Tibial artery (tissue), 4 donors: ENCODE data around the gene PDE7B.

Source experiments
- DNase-seq, 2 donors: peaks; one replicate each; pipeline ENCODE4 v3.0.0-alpha.2; 2019
- H3K27ac ChIP-seq, 2 donors: fragments of 200-600 bp; sonication (generic) in 1 of 2; 1 replicate in 1 of 2; 2 replicates in 1 of 2; pipeline ENCODE4 v1.5.1; 2018 to 2019; ENCODE audit warnings: mild to moderate bottlenecking in 1 of 2
- H3K27me3 ChIP-seq, 2 donors: fragments of 200-600 bp; sonication (generic) in 1 of 2; one replicate each; pipeline versions ENCODE4 v1.5.1 to v1.6.0; 2016 to 2019
- H3K36me3 ChIP-seq, 3 donors: fragments of 200-600 bp; sonication (generic) in 2 of 3; one replicate each; pipeline ENCODE4 v1.5.1; 2016 to 2019; ENCODE audit warnings: mild to moderate bottlenecking in 2 of 3
- H3K4me1 ChIP-seq, 4 donors: fragments of 200-600 bp; sonication (generic) in 2 of 4; 1 replicate in 3 of 4; 2 replicates in 1 of 4; pipeline ENCODE4 v1.5.1; 2016 to 2019
- H3K4me3 ChIP-seq, 2 donors: fragments of 200-600 bp; sonication (generic) in 1 of 2; 1 replicate in 1 of 2; 2 replicates in 1 of 2; pipeline ENCODE4 v1.5.1; 2018 to 2019; ENCODE audit warnings: mild to moderate bottlenecking in 2 of 2
- H3K9me3 ChIP-seq, 3 donors: fragments of 200-600 bp; sonication (generic) in 1 of 3; one replicate each; pipeline ENCODE4 v1.5.1; 2016 to 2019
- CTCF ChIP-seq, 2 experiments: fragments of 200-600 bp in 1 of 2; fragments of 450-650 bp in 1 of 2; IDR thresholded peaks; one replicate each; pipeline ENCODE4 v1.5.1; 2017 to 2019; ENCODE audit warnings: antibody characterized with exemption in 2 of 2, mild to moderate bottlenecking in 1 of 2, moderate library complexity in 1 of 2
- intact Hi-C: fragments of 100-400 bp; cut with DNase I; formaldehyde crosslinking; loops from one replicate; pipeline ENCODE4 v1.15.0; 2023; ENCODE audit warnings: low total_unique reads

Gene PDE7B

GRCh38 chr6:135935941-135936601 is 84.6 kb downstream of the PDE7B start:
- H3K9me3 ChIP-seq = no peaks in the 10 kb centered on the region
- H3K27ac ChIP-seq = peak overlapping the region; percentile 58 to 75
- intact Hi-C loops = no loop called here

GRCh38 chr6:135936606-135937005 is 85.1 kb downstream of the PDE7B start:
- Histone ChIP-seq H3K4me1 (peaks cover 0 to 46% (median 15%) of the 10 kb centered on the region in 4 donors), H3K9me3 (no peaks in the 10 kb centered on the region), H3K36me3 (no peaks in the 10 kb centered on the region), H3K4me3 (no peak overlapping the region), H3K27ac (peak overlapping the region; percentile 58 to 75), H3K27me3 (no peaks in the 10 kb centered on the region)
- DNase-seq = no peak
- TF ChIP-seq CTCF (IDR thresholded peaks at IDR 0.05) = no peak
- intact Hi-C loops = no loop called here

More at GRCh38 chr6:135935941-135936601, 84.6 kb downstream of the PDE7B start:
- Histone ChIP-seq H3K27me3 (no peaks in the 10 kb centered on the region), H3K36me3 (no peaks in the 10 kb centered on the region), H3K4me1 (peaks cover 0 to 46% (median 15%) of the 10 kb centered on the region in 4 donors), H3K4me3 (no peak overlapping the region)
- no peak for TF ChIP-seq CTCF (IDR thresholded peaks at IDR 0.05)
- DNase-seq = peak in 1 of 2 donors; percentile 27

- peaks cover 0 to 46% (median 15%) of the 10 kb centered on the region in 4 donors for H3K4me1 ChIP-seq
- H3K4me3 ChIP-seq = no peak overlapping the region
- no peaks in the 10 kb centered on the region for H3K9me3 ChIP-seq
- no peak for TF ChIP-seq CTCF (IDR thresholded peaks at IDR 0.05)
- DNase-seq = no peak
- no peaks in the 10 kb centered on the region for H3K27me3 ChIP-seq
- no peaks in the 10 kb centered on the region for H3K36me3 ChIP-seq
- H3K27ac ChIP-seq = peak overlapping the region; percentile 58 to 75
- intact Hi-C loops = no loop called here
These were observed 85.6 kb downstream of the PDE7B start for GRCh38 chr6:135937106-135937505.

- Histone ChIP-seq H3K27ac (peak overlapping the region; percentile 75 to 82), H3K27me3 (no peaks in the 10 kb centered on the region), H3K4me3 (peak overlapping the region; percentile 22 to 33), H3K4me1 (peaks cover 0 to 46% (median 15%) of the 10 kb centered on the region in 4 donors), H3K36me3 (no peaks in the 10 kb centered on the region), H3K9me3 (no peaks in the 10 kb centered on the region)
- intact Hi-C loops = no loop called here
- DNase-seq = peak; percentile 28 to 71
- TF ChIP-seq CTCF (IDR thresholded peaks at IDR 0.05) = peak; percentile 47 to 49
These were observed 87.2 kb downstream of the PDE7B start for GRCh38 chr6:135938576-135939207.

DNA sequence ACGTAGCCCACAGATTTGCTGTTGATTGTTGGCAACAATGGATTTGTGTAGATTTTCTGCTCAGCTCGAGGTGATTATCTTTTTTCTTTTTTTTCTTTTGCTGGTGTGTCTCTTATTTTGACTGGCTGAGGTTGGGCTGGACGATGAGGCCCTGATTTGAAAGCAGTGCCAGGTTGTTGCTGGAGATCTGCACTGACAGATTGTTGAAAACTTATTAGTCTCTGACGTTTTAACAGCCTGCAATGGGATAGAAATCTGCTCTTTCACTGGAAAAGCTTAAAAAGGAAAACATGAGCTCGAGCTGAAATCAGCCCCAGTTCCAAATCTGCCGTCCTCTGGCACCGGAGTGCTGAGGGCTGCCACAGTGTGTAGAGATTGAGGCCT is 87.7 kb downstream of the PDE7B start:
- peak; percentile 28 to 80 for DNase-seq

More for the DNA sequence above, 87.7 kb downstream of the PDE7B start:
- peak overlapping the region; percentile 22 to 33 for H3K4me3 ChIP-seq
- H3K4me1 ChIP-seq = peaks cover 0 to 46% (median 15%) of the 10 kb centered on the region in 4 donors
- no peaks in the 10 kb centered on the region for H3K36me3 ChIP-seq
- intact Hi-C loops = no loop called here
- no peak for TF ChIP-seq CTCF (IDR thresholded peaks at IDR 0.05)
- peak overlapping the region; percentile 75 to 82 for H3K27ac ChIP-seq
- no peaks in the 10 kb centered on the region for H3K9me3 ChIP-seq
- H3K27me3 ChIP-seq = no peaks in the 10 kb centered on the region
